ENCODE results near the gene HOATZ.

Gene HOATZ

DNA sequence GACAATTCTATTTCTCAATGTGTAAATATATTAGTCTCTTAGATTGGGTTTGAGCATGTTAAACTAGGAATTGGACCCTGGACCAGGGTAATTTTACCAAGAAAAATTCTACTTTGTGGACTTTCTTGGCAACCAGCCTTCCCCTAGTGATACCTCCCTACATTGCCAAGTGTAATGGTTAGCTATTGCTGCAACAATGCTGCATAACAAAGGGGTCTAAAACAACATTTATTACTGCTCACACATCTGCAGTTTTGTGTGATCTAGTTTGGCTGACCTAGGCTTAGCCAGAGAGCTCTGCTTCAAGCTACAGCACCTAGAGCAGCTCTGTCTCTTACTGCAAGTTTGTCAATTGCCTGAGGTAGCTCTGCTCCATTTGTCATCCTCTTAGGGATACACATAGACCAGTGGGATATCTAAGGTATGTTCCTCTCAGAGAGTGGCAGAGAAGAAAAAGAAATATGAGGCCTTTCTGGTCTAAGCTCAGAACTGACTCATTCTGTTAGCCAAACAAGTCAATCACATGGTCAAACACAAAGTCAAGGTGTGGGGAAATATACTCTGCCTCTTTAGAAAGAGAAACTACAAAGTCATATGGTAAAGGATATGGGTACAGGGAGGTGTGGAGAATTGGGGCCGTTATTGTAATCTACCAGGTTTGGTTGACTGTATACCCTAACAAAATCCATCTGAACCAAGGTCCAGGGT is 24.0 kb downstream of the HOATZ start:
- Histone ChIP-seq H3K23ac (ENCODE audit: low read depth, low read length, poor library complexity) (no peak overlapping the region), H3K79me1 (ENCODE audit: low read depth, low read length) (no peaks in the 10 kb centered on the region), H3K4me1 (ENCODE audit: control insufficient read depth in 2 of 2, insufficient read depth in 1 of 2, low read depth in 1 of 2, low read length in 2 of 2) (peaks cover 7 to 8% of the 10 kb centered on the region in 2 donors), H3K4me2 (ENCODE audit: insufficient read depth, low read length, poor library complexity, severe bottlenecking) (no peak overlapping the region), H2AFZ (ENCODE audit: low read length) (no peak overlapping the region), H3K36me3 (replicated peaks in 1 of 2; ENCODE audit: control insufficient read depth in 2 of 2, insufficient read depth in 2 of 2, low read length in 2 of 2) (no peaks in the 10 kb centered on the region), H4K8ac (ENCODE audit: low read depth, low read length) (no peak overlapping the region), H3K4ac (ENCODE audit: low read length) (no peak overlapping the region), H2BK120ac (ENCODE audit: low read depth, low read length) (no peak overlapping the region), H2BK15ac (ENCODE audit: low read length) (no peak overlapping the region), H2BK12ac (ENCODE audit: low read length) (no peak overlapping the region), H2BK5ac (ENCODE audit: low read length) (no peak overlapping the region), H2AK5ac (ENCODE audit: low read depth, low read length) (no peak overlapping the region), H3K27ac (replicated peaks; ENCODE audit: low read length) (no peak overlapping the region), H3K4me3 (ENCODE audit: low read length in 2 of 2) (no peak overlapping the region), H3K9ac (ENCODE audit: low read depth, low read length, poor library complexity) (no peak overlapping the region), H3K27me3 (ENCODE audit: control insufficient read depth in 3 of 3, insufficient read depth in 3 of 3, low read depth in 1 of 3, low read length in 3 of 3) (peaks cover 15 to 83% (median 45%) of the 10 kb centered on the region in 3 experiments), H3K14ac (ENCODE audit: low read length) (no peak overlapping the region), H4K91ac (ENCODE audit: low read depth, low read length, poor library complexity) (no peak overlapping the region), H3K18ac (ENCODE audit: low read length) (no peak overlapping the region), H3K9me3 (replicated peaks in 1 of 2; ENCODE audit: control insufficient read depth in 2 of 2, insufficient read depth in 1 of 2, low read depth in 1 of 2, low read length in 2 of 2) (peaks cover 0 to 3% of the 10 kb centered on the region in 2 donors)
- WGBS, 2 donors (ENCODE audit: extremely low coverage in 2 of 2, insufficient read length in 2 of 2, insufficient replicate concordance in 1 of 2), result no CpG with 5 or more reads among the region's 1 CpG
- DNase-seq (ENCODE audit: low spot score), result no peak

DNA sequence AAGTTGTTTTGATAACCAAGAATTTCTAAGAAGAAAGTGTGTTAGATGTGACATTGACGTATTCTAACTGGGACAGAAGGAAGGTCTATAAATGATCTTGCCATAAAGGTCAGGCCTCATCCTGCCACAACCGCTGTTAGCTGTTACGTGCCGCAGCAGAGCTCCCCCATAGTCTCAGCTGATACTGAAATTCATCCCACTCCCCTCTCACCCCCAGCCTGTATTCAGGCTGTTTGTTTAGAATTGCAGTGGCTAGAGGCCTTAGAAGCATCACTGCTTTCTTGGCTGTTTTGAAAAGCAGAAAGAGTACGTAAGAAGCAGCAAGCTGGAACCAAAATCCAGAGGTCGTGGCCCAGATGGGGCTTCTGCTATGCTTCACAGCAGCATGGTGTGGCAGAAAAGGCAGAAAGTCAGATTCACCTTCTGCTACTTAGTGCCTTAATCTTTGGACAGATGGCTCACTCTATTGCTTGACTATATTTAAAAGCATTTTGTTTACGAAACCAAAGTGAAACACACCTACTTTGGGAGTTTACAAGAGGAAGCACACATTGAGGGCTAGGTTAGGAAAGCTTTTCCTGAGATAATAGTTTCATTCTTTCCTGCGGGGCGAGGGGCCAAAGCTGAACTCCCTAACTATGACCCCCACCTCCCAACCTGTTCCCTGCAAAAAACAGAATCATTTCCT is 25.0 kb downstream of the HOATZ start:
- Histone ChIP-seq H2BK120ac (ENCODE audit: low read depth, low read length) (no peak overlapping the region), H4K91ac (ENCODE audit: low read depth, low read length, poor library complexity) (no peak overlapping the region), H3K9me3 (replicated peaks in 1 of 2; ENCODE audit: control insufficient read depth in 2 of 2, insufficient read depth in 1 of 2, low read depth in 1 of 2, low read length in 2 of 2) (peaks cover 0 to 3% of the 10 kb centered on the region in 2 donors), H3K4me3 (ENCODE audit: low read length in 2 of 2) (no peak overlapping the region), H3K23ac (ENCODE audit: low read depth, low read length, poor library complexity) (no peak overlapping the region), H3K27ac (replicated peaks; ENCODE audit: low read length) (no peak overlapping the region), H2BK12ac (ENCODE audit: low read length) (no peak overlapping the region), H2AFZ (ENCODE audit: low read length) (peak overlapping the region; percentile 87), H3K79me1 (ENCODE audit: low read depth, low read length) (no peaks in the 10 kb centered on the region), H4K8ac (ENCODE audit: low read depth, low read length) (no peak overlapping the region), H3K18ac (ENCODE audit: low read length) (no peak overlapping the region), H2AK5ac (ENCODE audit: low read depth, low read length) (no peak overlapping the region), H3K9ac (ENCODE audit: low read depth, low read length, poor library complexity) (no peak overlapping the region), H3K36me3 (replicated peaks in 1 of 2; ENCODE audit: control insufficient read depth in 2 of 2, insufficient read depth in 2 of 2, low read length in 2 of 2) (no peaks in the 10 kb centered on the region), H2BK5ac (ENCODE audit: low read length) (no peak overlapping the region), H3K4me1 (ENCODE audit: control insufficient read depth in 2 of 2, insufficient read depth in 1 of 2, low read depth in 1 of 2, low read length in 2 of 2) (peaks cover 7 to 8% of the 10 kb centered on the region in 2 donors), H2BK15ac (ENCODE audit: low read length) (no peak overlapping the region), H3K4ac (ENCODE audit: low read length) (no peak overlapping the region), H3K14ac (ENCODE audit: low read length) (no peak overlapping the region), H3K27me3 (ENCODE audit: control insufficient read depth in 3 of 3, insufficient read depth in 3 of 3, low read depth in 1 of 3, low read length in 3 of 3) (peaks cover 15 to 88% (median 45%) of the 10 kb centered on the region in 3 experiments), H3K4me2 (ENCODE audit: insufficient read depth, low read length, poor library complexity, severe bottlenecking) (peak overlapping the region; percentile 93)
- WGBS, 2 donors (ENCODE audit: extremely low coverage in 2 of 2, insufficient read length in 2 of 2, insufficient replicate concordance in 1 of 2), result no CpG with 5 or more reads among the region's 9 CpGs
- DNase-seq (ENCODE audit: low spot score), result no peak

DNA sequence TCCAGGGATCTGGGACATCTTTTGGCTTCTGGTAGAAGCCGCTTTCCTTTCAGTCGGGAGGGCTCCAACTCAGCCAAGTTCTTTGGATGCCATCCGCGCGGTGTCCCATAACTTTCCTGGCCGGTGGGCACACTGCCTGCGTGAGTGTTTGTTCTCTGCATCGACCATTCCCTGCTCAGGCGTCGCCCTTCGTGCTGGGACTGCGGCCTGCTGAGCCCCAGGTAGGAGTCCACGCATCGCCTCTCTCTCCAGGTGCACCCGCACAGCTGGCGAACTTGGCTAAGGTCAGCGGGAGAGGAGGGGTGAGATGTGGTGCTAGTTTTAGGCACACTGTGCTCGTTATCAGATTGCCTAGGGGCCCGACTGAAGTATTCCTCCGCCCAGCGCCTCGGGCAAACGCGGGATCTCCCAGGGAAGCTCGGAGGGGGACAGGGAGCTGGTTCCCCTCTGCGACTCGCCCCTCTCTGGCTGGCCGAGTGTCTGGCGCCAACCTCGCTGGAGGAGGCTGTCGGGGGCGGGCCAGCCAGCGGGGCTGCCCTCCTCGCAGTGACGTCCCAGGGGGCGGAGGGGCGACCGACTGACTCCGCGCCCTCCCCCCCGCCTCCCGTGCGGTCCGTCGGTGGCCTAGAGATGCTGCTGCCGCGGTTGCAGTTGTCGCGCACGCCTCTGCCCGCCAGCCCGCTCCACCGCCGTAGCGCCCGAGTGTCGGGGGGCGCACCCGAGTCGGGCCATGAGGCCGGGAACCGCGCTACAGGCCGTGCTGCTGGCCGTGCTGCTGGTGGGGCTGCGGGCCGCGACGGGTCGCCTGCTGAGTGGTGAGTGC is 25.7 kb downstream of the HOATZ start, which contains the start of gene LAYN:
LAYN (plus strand) TSS at position 607 of the 823 bp plus-strand sequence; CDS start at position 731, 124 bp downstream.
- H3K9ac ChIP-seq (ENCODE audit: low read depth, low read length, poor library complexity), result peak within 1 kb of the TSS; percentile 85
- H3K27me3 ChIP-seq (ENCODE audit: control insufficient read depth in 3 of 3, insufficient read depth in 3 of 3, low read depth in 1 of 3, low read length in 3 of 3), result peaks cover 15 to 87% (median 45%) of the 10 kb centered on the region in 3 experiments
- H3K23ac ChIP-seq (ENCODE audit: low read depth, low read length, poor library complexity), result peak within 1 kb of the TSS; percentile 86
- no peak within 1 kb of the TSS for H3K4ac ChIP-seq (ENCODE audit: low read length)
- H3K9me3 ChIP-seq (replicated peaks in 1 of 2; ENCODE audit: control insufficient read depth in 2 of 2, insufficient read depth in 1 of 2, low read depth in 1 of 2, low read length in 2 of 2), result peaks cover 0 to 3% of the 10 kb centered on the region in 2 donors
- peak within 1 kb of the TSS; percentile 43 for H2BK12ac ChIP-seq (ENCODE audit: low read length)
- peak within 1 kb of the TSS; percentile 77 for H3K18ac ChIP-seq (ENCODE audit: low read length)
- H4K8ac ChIP-seq (ENCODE audit: low read depth, low read length), result no peak within 1 kb of the TSS
- H3K4me1 ChIP-seq (ENCODE audit: control insufficient read depth in 2 of 2, insufficient read depth in 1 of 2, low read depth in 1 of 2, low read length in 2 of 2), result peaks cover 7 to 8% of the 10 kb centered on the region in 2 donors
- H4K91ac ChIP-seq (ENCODE audit: low read depth, low read length, poor library complexity), result no peak within 1 kb of the TSS
- H2BK120ac ChIP-seq (ENCODE audit: low read depth, low read length), result no peak within 1 kb of the TSS
- no peak within 1 kb of the TSS for H2BK5ac ChIP-seq (ENCODE audit: low read length)
- H3K14ac ChIP-seq (ENCODE audit: low read length), result no peak within 1 kb of the TSS
- H3K4me3 ChIP-seq (ENCODE audit: low read length in 2 of 2), result peak within 1 kb of the TSS; percentile 28 to 86
- peak within 1 kb of the TSS; percentile 93 for H3K4me2 ChIP-seq (ENCODE audit: insufficient read depth, low read length, poor library complexity, severe bottlenecking)
- DNase-seq (ENCODE audit: low spot score), result peak; percentile 33
- H3K36me3 ChIP-seq (replicated peaks in 1 of 2; ENCODE audit: control insufficient read depth in 2 of 2, insufficient read depth in 2 of 2, low read length in 2 of 2), result no peaks in the 10 kb centered on the region
- H2AFZ ChIP-seq (ENCODE audit: low read length), result peak within 1 kb of the TSS; percentile 87
- H2AK5ac ChIP-seq (ENCODE audit: low read depth, low read length), result peak within 1 kb of the TSS; percentile 33
- no peak within 1 kb of the TSS for H3K27ac ChIP-seq (replicated peaks; ENCODE audit: low read length)
- no CpG with 5 or more reads among the region's 70 CpGs for WGBS, 2 donors (ENCODE audit: extremely low coverage in 2 of 2, insufficient read length in 2 of 2, insufficient replicate concordance in 1 of 2)
- no peaks in the 10 kb centered on the region for H3K79me1 ChIP-seq (ENCODE audit: low read depth, low read length)
- peak within 1 kb of the TSS; percentile 22 for H2BK15ac ChIP-seq (ENCODE audit: low read length)
